H54 (cell line): ENCODE data around the gene UCMA.

Source experiments
- DNase-seq: peaks from one replicate; pipeline ENCODE4 v3.0.0; 2011; ENCODE audit warnings: low spot score, mixed read lengths; ENCODE audit not compliant: insufficient read length
- FAIRE-seq: peaks from 3 replicates; lab custom pipeline; 2011; peaks lifted over from hg19 to GRCh38; lab: Jason Lieb, UNC
- POLR2A ChIP-seq: IDR thresholded peaks from 2 replicates; pipeline ENCODE4 v1.6.1; 2011; ENCODE audit warnings: low read depth, mild to moderate bottlenecking, low read length

The UCMA gene

DNA sequence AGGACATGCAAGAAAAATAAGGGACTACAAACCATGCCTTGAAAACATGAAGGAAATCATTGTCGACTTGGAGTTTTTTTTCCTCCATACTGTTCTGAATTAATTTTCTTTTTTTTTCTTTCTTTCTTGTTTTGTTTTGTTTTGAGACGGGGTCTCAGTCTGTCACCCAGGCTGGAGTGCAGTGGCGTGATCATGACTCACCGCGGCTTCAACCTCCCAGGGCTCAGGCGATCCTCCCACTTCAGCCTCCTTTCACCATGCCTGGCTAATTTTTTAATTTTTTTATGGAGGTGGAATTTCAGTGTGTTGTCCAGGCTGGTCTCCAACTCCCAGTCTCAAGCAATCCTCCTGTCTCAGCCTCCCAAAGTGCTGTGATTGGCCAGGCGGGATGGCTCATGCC lies 11.6 kb downstream of the UCMA start:
- no peak for TF ChIP-seq POLR2A
- no peak for DNase-seq
- FAIRE-seq = no peak

GRCh38 chr10:13222151-13222550 lies 12.0 kb downstream of the UCMA start:
- TF ChIP-seq POLR2A = no peak
- FAIRE-seq = no peak

GRCh38 chr10:13221572-13221971 lies 12.6 kb downstream of the UCMA start:
- TF ChIP-seq POLR2A = no peak
- DNase-seq (no peak), FAIRE-seq (no peak)

More at GRCh38 chr10:13222151-13222550, 12.0 kb downstream of the UCMA start:
- DNase-seq = no peak

GRCh38 chr10:13219685-13220670 lies 14.2 kb downstream of the UCMA start:
- no peak for TF ChIP-seq POLR2A
- FAIRE-seq (no peak), DNase-seq (peak; percentile 56)

- no peak for DNase-seq
- TF ChIP-seq POLR2A = no peak
- no peak for FAIRE-seq
Observed at GRCh38 chr10:13218878-13219277, 15.3 kb downstream of the UCMA start.

- no peak for DNase-seq
- no peak for TF ChIP-seq POLR2A
- no peak for FAIRE-seq
Observed at GRCh38 chr10:13213163-13213562, 21.0 kb downstream of the UCMA start.

- no peak for DNase-seq
- TF ChIP-seq POLR2A = no peak
- FAIRE-seq = no peak
Observed at GRCh38 chr10:13206546-13207443, 27.4 kb downstream of the UCMA start.

GRCh38 chr10:13206091-13206490 lies 28.1 kb downstream of the UCMA start:
- no peak for TF ChIP-seq POLR2A
- DNase-seq (no peak), FAIRE-seq (no peak)

DNA sequence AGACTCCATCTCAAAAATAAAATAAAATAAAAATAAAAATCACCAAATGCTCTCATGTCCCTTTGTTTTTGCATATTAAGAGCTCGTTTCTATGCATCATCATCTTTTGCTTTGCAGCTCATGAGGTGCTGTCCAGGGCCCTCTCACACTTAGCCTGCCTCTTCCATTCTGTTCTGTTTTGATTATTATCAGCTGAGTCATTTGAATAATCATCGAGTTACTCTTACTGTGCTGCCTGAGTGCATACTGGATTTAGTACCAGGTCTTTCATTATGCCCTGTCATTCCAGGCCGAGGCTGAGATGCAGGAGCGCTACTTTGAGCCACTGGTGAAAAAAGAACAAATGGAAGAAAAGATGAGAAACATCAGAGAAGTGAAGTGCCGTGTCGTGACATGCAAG lies 33.0 kb downstream of the UCMA start:
- FAIRE-seq (no peak), DNase-seq (no peak)
- TF ChIP-seq POLR2A = no peak

GRCh38 chr10:13195016-13195415 lies 39.2 kb downstream of the UCMA start:
- no peak for DNase-seq
- no peak for TF ChIP-seq POLR2A
- FAIRE-seq = no peak

- TF ChIP-seq POLR2A = no peak
- FAIRE-seq = no peak
- DNase-seq = no peak
Observed at GRCh38 chr10:13193637-13194036, 40.5 kb downstream of the UCMA start.

DNA sequence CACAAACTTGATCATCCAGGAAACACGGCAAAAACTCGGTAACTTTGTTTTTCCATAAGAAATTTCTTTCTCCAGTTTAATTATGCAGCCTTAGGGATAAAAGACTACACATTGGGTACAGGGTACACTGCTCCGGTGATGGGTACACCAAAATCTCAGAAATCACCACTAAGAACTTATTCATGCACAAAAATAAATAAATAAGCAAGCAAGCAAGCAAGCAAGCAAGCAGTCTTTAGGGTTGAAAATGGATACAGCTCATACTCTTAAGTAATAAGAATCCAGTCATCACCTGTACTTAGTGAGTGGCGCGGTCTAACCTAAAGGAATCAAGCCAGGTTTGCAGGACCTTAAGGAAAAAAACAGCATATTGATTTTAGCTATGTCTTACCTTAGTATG lies 42.8 kb downstream of the UCMA start:
- FAIRE-seq = no peak

DNA sequence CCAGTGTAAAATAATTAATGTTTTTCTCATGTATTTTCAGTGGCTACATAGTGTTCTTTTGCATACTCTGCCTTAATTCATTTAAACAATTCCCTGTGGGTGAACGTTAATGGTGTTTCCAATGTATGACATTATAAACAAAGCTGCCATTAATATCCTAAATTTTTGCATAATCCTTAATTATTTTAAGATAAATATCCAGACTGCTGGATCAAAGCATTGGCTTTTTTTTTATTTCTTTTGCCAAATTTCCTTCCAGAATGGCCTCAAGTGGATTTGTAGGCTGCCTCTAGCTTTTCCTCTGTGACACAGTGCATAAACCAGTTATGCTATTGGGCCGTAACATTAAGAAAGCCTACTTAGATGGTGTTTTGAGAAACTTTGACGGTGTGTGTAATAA lies 43.4 kb downstream of the UCMA start:
- FAIRE-seq (no peak), DNase-seq (no peak)
- TF ChIP-seq POLR2A = no peak

More for the DNA sequence above, 42.8 kb downstream of the UCMA start:
- DNase-seq = no peak
- no peak for TF ChIP-seq POLR2A

DNA sequence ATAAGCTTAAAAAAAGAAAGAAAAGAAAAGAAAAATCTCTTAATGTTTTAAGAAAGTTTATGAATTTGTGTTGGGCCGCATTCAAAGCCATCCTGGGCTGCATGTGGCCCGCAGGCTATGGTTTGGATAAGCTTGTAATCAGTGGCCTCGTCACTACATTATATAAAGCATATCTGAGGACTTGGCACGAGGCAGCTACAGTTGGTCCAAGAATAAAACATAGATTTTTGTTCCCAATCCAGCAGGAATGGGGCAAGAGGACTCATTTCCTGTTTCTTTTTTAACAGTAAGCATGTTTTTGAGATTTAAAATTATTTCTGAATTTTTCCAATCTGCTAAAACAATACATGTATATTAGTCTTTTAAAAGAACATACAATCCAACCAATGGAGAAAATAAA lies 44.2 kb downstream of the UCMA start:
- no peak for TF ChIP-seq POLR2A
- FAIRE-seq (no peak), DNase-seq (no peak)
